Chondrocyte (in vitro differentiated cells): ENCODE data around the gene RIC8A. TPM values are rescaled to one million over a fixed set of nuclear protein-coding genes. Genes with fewer than 3 reads are reported as not detected.

Experiments
- DNase-seq: peaks from one replicate; pipeline ENCODE4 v3.0.0; 2021; ENCODE audit warnings: mixed read lengths, low spot score
- H3K27ac Mint-ChIP-seq: one replicate; pipeline ENCODE4 v1.8.0; 2021; ENCODE audit warnings: mild to moderate bottlenecking, moderate library complexity, mixed read lengths; ENCODE audit not compliant: unreplicated experiment
- H3K27me3 Mint-ChIP-seq: 2 replicates; pipeline ENCODE4 v1.8.0; 2021; ENCODE audit warnings: low read depth, mixed read lengths
- H3K36me3 Mint-ChIP-seq: 2 replicates; pipeline ENCODE4 v1.8.0; 2021; ENCODE audit warnings: low read depth, mixed read lengths
- H3K4me1 Mint-ChIP-seq: 2 replicates; pipeline ENCODE4 v1.8.0; 2021; ENCODE audit warnings: low read depth, mild to moderate bottlenecking, mixed read lengths
- H3K4me3 Mint-ChIP-seq: one replicate; pipeline ENCODE4 v1.8.0; 2021; ENCODE audit warnings: mild to moderate bottlenecking, moderate library complexity, mixed read lengths; ENCODE audit not compliant: unreplicated experiment
- H3K9me3 Mint-ChIP-seq: 2 replicates; pipeline ENCODE4 v1.8.0; 2021; ENCODE audit warnings: low read depth, mixed read lengths
- total RNA-seq: library from RNA; stranded (reverse); gene quantifications from 3 replicates; pipeline ENCODE4 v1.2.1, GENCODE V29; 2021
- TF ChIP-seq, protein P1 (sequence below): fragments of 200-600 bp; sonication (generic); IDR thresholded peaks from 2 replicates; pipeline ENCODE4 v1.5.0; 2021; ENCODE audit warnings: antibody characterized with exemption, mild to moderate bottlenecking, moderate library complexity

The RIC8A gene
- total RNA-seq, 1 donor from 2014 or later: 107 TPM

DNA sequence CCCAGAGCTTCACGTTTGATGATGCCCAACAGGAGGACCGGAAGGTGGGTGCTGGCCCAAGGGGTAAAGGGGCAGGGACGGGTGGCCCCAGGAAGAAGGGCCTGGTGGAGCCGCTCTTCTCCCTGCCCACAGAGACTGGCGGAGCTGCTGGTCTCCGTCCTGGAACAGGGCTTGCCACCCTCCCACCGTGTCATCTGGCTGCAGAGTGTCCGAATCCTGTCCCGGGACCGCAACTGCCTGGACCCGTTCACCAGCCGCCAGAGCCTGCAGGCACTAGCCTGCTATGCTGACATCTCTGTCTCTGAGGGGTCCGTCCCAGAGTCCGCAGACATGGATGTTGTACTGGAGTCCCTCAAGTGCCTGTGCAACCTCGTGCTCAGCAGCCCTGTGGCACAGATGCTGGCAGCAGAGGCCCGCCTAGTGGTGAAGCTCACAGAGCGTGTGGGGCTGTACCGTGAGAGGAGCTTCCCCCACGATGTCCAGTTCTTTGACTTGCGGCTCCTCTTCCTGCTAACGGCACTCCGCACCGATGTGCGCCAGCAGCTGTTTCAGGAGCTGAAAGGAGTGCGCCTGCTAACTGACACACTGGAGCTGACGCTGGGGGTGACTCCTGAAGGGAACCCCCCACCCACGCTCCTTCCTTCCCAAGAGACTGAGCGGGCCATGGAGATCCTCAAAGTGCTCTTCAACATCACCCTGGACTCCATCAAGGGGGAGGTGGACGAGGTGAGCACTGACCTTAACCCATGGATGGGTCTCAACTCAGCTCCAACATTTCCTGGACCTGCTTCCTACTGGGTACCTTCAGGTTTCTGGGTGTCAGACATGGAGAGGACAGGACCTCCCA, 2.0 kb downstream of the RIC8A start:
- Mint-ChIP-seq H3K4me1 (peaks cover 41% of the 10 kb centered on the region), H3K9me3 (no peaks in the 10 kb centered on the region), H3K27ac (peak overlapping the region; percentile 100), H3K4me3 (peak overlapping the region; percentile 99), H3K27me3 (no peaks in the 10 kb centered on the region), H3K36me3 (peaks cover 13% of the 10 kb centered on the region)
- DNase-seq: peak; percentile 85
- TF ChIP-seq, protein P1, sequence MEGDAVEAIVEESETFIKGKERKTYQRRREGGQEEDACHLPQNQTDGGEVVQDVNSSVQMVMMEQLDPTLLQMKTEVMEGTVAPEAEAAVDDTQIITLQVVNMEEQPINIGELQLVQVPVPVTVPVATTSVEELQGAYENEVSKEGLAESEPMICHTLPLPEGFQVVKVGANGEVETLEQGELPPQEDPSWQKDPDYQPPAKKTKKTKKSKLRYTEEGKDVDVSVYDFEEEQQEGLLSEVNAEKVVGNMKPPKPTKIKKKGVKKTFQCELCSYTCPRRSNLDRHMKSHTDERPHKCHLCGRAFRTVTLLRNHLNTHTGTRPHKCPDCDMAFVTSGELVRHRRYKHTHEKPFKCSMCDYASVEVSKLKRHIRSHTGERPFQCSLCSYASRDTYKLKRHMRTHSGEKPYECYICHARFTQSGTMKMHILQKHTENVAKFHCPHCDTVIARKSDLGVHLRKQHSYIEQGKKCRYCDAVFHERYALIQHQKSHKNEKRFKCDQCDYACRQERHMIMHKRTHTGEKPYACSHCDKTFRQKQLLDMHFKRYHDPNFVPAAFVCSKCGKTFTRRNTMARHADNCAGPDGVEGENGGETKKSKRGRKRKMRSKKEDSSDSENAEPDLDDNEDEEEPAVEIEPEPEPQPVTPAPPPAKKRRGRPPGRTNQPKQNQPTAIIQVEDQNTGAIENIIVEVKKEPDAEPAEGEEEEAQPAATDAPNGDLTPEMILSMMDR: peak; percentile 9

DNA sequence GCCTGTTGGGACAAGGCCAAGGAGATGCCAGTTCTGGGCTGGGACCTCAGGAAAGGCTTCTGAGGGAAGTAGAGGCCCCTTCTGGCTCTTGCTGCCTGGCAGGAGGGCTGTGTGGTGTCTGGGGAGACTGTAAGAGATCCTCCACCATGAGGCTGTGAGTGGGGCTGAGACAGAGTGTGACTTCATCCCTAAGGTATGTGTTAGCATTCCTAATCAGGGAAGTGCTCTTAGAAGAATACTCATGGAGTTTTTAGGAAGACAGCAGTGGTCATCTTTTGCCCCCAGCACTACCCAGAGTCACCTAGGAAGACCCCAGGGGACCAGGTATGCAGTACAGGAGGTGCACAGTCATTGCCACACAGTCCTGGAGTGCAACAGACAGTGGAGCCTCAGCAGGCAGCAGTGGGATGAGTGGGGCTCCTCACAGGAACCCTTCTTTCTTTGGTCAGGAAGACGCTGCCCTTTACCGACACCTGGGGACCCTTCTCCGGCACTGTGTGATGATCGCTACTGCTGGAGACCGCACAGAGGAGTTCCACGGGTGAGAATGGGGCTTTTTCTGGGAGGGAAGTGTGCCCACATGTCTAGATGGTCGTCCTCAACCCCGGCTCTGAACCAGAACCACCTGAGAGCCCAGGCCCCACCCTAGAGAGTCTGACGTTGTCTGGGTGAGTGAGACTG, 2.8 kb downstream of the RIC8A start:
- H3K36me3 Mint-ChIP-seq: peaks cover 17% of the 10 kb centered on the region
- H3K27ac Mint-ChIP-seq: peak overlapping the region; percentile 96
- peaks cover 35% of the 10 kb centered on the region for H3K4me1 Mint-ChIP-seq
- DNase-seq: peak; percentile 52
- H3K9me3 Mint-ChIP-seq: no peaks in the 10 kb centered on the region
- no peaks in the 10 kb centered on the region for H3K27me3 Mint-ChIP-seq
- TF ChIP-seq, protein P1: no peak
- H3K4me3 Mint-ChIP-seq: peak overlapping the region; percentile 99

DNA sequence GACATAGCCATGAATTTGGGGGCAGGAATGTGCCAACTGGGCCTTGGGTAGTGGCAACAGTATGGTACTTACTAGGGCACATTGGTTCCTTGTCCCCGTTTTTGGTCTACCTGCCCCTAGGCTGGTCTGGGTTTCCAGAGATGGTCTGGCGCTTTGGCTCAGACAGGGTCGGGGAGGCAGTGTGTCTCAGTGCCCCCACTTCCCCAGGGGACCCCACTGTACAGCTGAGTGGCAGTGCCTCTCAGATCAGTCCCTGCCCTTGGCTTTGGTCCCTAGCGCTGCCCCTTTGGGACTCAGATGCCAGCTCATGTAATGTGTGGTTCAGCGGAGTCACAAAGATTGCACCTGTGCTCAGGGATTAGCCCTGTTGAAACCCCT, 3.3 kb downstream of the RIC8A start:
- Mint-ChIP-seq H3K27ac (peak overlapping the region; percentile 96), H3K9me3 (no peaks in the 10 kb centered on the region), H3K27me3 (no peaks in the 10 kb centered on the region), H3K4me1 (peaks cover 32% of the 10 kb centered on the region), H3K36me3 (peaks cover 16% of the 10 kb centered on the region), H3K4me3 (no peak overlapping the region)
- TF ChIP-seq, protein P1: no peak
- DNase-seq: peak; percentile 60

DNA sequence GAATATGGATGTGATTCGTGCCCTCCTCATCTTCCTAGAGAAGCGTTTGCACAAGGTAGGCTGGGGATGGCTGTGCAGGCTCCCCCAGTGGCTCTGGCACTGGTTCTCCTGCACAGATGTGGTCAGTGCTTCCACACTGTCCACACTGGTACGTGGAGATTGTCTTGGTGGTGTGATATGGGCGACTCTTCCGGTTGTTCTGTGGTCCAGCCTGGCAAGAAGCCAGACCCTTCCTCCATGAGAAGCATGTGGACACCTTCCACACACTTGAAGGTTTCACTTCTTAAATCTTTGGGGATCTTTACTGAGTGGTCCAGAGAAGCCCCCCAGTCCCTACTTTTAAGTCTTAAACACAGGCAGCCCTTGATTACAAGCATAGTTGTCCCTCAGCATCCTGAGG, 3.8 kb downstream of the RIC8A start:
- TF ChIP-seq, protein P1: no peak
- Mint-ChIP-seq H3K36me3 (peaks cover 16% of the 10 kb centered on the region), H3K27me3 (no peaks in the 10 kb centered on the region), H3K27ac (no peak overlapping the region), H3K4me3 (no peak overlapping the region), H3K4me1 (peaks cover 27% of the 10 kb centered on the region), H3K9me3 (no peaks in the 10 kb centered on the region)
- peak; percentile 20 for DNase-seq

DNA sequence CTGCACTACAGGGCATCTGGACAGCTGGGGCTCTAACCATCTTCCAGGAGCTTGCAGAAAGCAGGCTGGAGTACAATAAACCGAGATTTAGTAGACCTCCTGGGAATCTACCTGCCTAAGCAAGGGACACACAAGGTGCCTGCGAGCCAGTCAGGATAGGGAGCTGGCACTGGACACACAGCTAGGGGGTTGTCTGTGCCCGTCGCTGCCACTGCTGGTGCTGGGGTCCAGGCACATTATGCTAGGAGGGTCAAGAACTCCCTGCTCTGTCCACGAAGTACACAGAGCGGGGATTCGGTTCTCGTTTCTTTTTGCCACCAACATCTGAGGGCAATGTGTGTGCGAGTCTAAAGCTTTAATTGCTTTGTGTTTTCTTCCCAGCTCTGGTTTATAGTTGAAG, 4.2 kb downstream of the RIC8A start:
- Mint-ChIP-seq H3K9me3 (no peaks in the 10 kb centered on the region), H3K27ac (no peak overlapping the region), H3K4me1 (peaks cover 26% of the 10 kb centered on the region), H3K27me3 (no peaks in the 10 kb centered on the region), H3K4me3 (no peak overlapping the region), H3K36me3 (peaks cover 16% of the 10 kb centered on the region)
- TF ChIP-seq, protein P1: no peak
- DNase-seq: peak; percentile 63
